Neural cell (in vitro differentiated cells): ENCODE results near the gene ASB8.

Experiments
- EZH2 ChIP-seq: fragments of 200-600, 300-800 bp; shearing (Covaris generic), sonication (generic); IDR thresholded peaks from 2 replicates; pipeline ENCODE4 v1.6.1; 2014; ENCODE audit warnings: antibody characterized with exemption, low read length, borderline replicate concordance, mild to moderate bottlenecking; ENCODE audit not compliant: insufficient read depth, poor library complexity, severe bottlenecking
- TAF1 ChIP-seq: IDR thresholded peaks from 2 replicates; pipeline ENCODE4 v1.6.1; 2012; ENCODE audit warnings: low read depth
- TF ChIP-seq, protein P1 (sequence below): fragments of 450-650 bp; IDR thresholded peaks from 2 replicates; pipeline ENCODE4 v1.5.1; 2014; ENCODE audit warnings: antibody characterized with exemption, mild to moderate bottlenecking, moderate library complexity; ENCODE audit not compliant: poor library complexity, severe bottlenecking
- TF ChIP-seq, protein P2 (sequence below): IDR thresholded peaks from 2 replicates; pipeline ENCODE4 v1.6.1; 2012; ENCODE audit warnings: borderline replicate concordance

DNA sequence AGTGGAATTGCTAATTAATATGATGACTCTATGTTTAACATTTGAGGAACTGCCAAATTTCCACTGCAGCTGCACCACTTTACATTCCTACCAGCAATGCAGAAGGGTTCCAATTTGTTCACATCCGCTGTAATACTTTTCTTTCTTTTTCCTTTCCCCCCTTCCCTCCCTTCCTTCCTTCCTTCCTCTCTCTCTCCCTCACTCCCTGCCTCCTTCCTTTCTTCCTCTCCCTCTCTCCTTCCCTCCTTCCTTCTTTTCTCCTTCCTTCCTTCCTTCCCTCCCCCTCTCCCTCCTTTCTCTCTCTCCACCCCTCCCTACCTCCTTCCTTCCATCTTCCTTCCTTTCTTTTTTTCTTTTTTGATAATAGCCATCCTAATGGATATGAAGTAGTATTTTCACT, 41.4 kb downstream of the ASB8 start:
- TF ChIP-seq, protein P1, sequence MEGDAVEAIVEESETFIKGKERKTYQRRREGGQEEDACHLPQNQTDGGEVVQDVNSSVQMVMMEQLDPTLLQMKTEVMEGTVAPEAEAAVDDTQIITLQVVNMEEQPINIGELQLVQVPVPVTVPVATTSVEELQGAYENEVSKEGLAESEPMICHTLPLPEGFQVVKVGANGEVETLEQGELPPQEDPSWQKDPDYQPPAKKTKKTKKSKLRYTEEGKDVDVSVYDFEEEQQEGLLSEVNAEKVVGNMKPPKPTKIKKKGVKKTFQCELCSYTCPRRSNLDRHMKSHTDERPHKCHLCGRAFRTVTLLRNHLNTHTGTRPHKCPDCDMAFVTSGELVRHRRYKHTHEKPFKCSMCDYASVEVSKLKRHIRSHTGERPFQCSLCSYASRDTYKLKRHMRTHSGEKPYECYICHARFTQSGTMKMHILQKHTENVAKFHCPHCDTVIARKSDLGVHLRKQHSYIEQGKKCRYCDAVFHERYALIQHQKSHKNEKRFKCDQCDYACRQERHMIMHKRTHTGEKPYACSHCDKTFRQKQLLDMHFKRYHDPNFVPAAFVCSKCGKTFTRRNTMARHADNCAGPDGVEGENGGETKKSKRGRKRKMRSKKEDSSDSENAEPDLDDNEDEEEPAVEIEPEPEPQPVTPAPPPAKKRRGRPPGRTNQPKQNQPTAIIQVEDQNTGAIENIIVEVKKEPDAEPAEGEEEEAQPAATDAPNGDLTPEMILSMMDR: no peak
- TF ChIP-seq TAF1: no peak
- TF ChIP-seq, protein P2, sequence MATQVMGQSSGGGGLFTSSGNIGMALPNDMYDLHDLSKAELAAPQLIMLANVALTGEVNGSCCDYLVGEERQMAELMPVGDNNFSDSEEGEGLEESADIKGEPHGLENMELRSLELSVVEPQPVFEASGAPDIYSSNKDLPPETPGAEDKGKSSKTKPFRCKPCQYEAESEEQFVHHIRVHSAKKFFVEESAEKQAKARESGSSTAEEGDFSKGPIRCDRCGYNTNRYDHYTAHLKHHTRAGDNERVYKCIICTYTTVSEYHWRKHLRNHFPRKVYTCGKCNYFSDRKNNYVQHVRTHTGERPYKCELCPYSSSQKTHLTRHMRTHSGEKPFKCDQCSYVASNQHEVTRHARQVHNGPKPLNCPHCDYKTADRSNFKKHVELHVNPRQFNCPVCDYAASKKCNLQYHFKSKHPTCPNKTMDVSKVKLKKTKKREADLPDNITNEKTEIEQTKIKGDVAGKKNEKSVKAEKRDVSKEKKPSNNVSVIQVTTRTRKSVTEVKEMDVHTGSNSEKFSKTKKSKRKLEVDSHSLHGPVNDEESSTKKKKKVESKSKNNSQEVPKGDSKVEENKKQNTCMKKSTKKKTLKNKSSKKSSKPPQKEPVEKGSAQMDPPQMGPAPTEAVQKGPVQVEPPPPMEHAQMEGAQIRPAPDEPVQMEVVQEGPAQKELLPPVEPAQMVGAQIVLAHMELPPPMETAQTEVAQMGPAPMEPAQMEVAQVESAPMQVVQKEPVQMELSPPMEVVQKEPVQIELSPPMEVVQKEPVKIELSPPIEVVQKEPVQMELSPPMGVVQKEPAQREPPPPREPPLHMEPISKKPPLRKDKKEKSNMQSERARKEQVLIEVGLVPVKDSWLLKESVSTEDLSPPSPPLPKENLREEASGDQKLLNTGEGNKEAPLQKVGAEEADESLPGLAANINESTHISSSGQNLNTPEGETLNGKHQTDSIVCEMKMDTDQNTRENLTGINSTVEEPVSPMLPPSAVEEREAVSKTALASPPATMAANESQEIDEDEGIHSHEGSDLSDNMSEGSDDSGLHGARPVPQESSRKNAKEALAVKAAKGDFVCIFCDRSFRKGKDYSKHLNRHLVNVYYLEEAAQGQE: no peak
- no peak for TF ChIP-seq EZH2
